Right atrium auricular region (tissue), 2 donors: ENCODE measurements around the gene NRCAM. TPM values are rescaled to one million over a fixed set of nuclear protein-coding genes. Genes with fewer than 3 reads are reported as not detected.

Experiments
- DNase-seq: peaks from one replicate; pipeline ENCODE4 v3.0.0-alpha.2; 2019; ENCODE audit warnings: low spot score
- H3K27ac ChIP-seq, 2 donors: fragments of 200-600 bp; sonication (generic); 1 replicate in 1 of 2; 2 replicates in 1 of 2; pipeline ENCODE4 v1.5.1; 2016 to 2019
- H3K27me3 ChIP-seq, 2 donors: fragments of 200-600 bp; sonication (generic); one replicate each; pipeline versions ENCODE4 v1.5.1 to v1.6.0; 2017 to 2019
- H3K36me3 ChIP-seq: fragments of 200-600 bp; sonication (generic); one replicate; pipeline ENCODE4 v1.5.1; 2016
- H3K4me1 ChIP-seq, 2 donors: fragments of 200-600 bp; sonication (generic); one replicate each; pipeline versions ENCODE4 v1.5.1 to v1.6.0; 2017 to 2019
- H3K4me3 ChIP-seq, 2 donors: fragments of 200-600 bp; sonication (generic); 1 replicate in 1 of 2; 2 replicates in 1 of 2; pipeline ENCODE4 v1.5.1; 2017 to 2019; ENCODE audit warnings: mild to moderate bottlenecking in 1 of 2, moderate library complexity in 1 of 2
- H3K9me3 ChIP-seq, 2 donors: fragments of 200-600 bp; sonication (generic); one replicate each; pipeline ENCODE4 v1.5.1; 2019
- CTCF ChIP-seq, 2 donors: fragments of 200-600 bp; sonication (generic); IDR thresholded peaks; one replicate each; pipeline ENCODE4 v1.5.1; 2019; ENCODE audit warnings: antibody characterized with exemption in 2 of 2
- total RNA-seq, 2 donors: library from RNA; depleted of rRNA; stranded (reverse); fragments of >200 nt; gene quantifications; one replicate each; pipeline ENCODE4 v1.1.0, GENCODE V29; 2016

NRCAM gene
- total RNA-seq, 2 donors from 2014 or later = 0.63 to 0.93 TPM

DNA sequence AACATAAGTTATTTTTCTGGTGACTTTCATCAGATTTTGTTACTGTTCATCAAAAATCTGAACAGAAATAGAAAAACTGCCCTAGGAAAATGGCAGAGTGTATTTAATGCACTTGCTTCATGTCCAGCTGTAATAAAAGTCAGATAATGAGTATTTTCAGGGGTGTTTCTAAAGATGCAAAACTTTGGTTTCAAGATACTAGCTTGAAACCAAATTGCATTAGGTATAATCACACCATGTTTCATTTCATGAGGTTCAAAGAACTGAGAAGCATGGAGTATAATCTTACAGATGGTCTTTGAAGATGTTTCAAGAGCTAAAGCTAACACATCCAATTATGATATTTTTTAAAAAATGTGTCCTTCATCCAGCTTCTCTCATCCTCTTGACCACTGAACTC is 128.9 kb downstream of the NRCAM start:
- DNase-seq = no peak
- Histone ChIP-seq H3K27me3 (no peaks in the 10 kb centered on the region), H3K27ac (no peak overlapping the region), H3K4me1 (no peaks in the 10 kb centered on the region), H3K9me3 (no peaks in the 10 kb centered on the region), H3K4me3 (no peak overlapping the region), H3K36me3 (no peaks in the 10 kb centered on the region)
- no peak for TF ChIP-seq CTCF (IDR thresholded peaks at IDR 0.05)

- TF ChIP-seq CTCF (IDR thresholded peaks at IDR 0.05) = no peak
- Histone ChIP-seq H3K27ac (no peak overlapping the region), H3K4me1 (no peaks in the 10 kb centered on the region), H3K4me3 (no peak overlapping the region), H3K36me3 (no peaks in the 10 kb centered on the region), H3K27me3 (no peaks in the 10 kb centered on the region), H3K9me3 (no peaks in the 10 kb centered on the region)
- no peak for DNase-seq
Measured at GRCh38 chr7:108326938-108327337, 129.3 kb downstream of the NRCAM start.

- TF ChIP-seq CTCF (IDR thresholded peaks at IDR 0.05) = no peak
- Histone ChIP-seq H3K9me3 (no peaks in the 10 kb centered on the region), H3K36me3 (no peaks in the 10 kb centered on the region), H3K4me1 (no peaks in the 10 kb centered on the region), H3K27me3 (no peaks in the 10 kb centered on the region), H3K4me3 (no peak overlapping the region), H3K27ac (no peak overlapping the region)
- DNase-seq = no peak
Measured at GRCh38 chr7:108324053-108325038, 131.9 kb downstream of the NRCAM start.

GRCh38 chr7:108322925-108323832 is 133.1 kb downstream of the NRCAM start:
- Histone ChIP-seq H3K9me3 (no peaks in the 10 kb centered on the region), H3K36me3 (no peaks in the 10 kb centered on the region), H3K4me3 (no peak overlapping the region), H3K4me1 (no peaks in the 10 kb centered on the region), H3K27me3 (no peaks in the 10 kb centered on the region), H3K27ac (no peak overlapping the region)
- no peak for DNase-seq
- TF ChIP-seq CTCF (IDR thresholded peaks at IDR 0.05) = no peak

DNA sequence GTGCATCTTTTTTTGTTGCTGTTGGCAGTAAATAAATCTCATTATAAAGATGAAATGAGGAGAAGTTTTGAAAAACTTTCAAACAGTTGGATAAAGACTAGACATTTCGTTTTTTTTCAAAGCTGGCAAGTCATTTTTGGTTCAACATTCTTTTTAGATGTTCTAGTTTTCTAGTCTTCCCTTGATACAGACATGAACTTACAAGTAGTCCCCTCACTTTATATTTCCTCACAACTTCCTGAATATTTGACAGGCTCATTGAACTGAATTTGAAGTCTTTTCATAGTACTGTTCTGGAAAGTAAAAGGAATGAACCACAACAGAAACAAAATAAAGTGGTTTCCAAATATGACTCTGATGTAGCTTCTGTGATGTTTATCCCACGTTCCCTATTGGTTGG is 134.2 kb downstream of the NRCAM start:
- no peak for TF ChIP-seq CTCF (IDR thresholded peaks at IDR 0.05)
- Histone ChIP-seq H3K27me3 (no peaks in the 10 kb centered on the region), H3K27ac (no peak overlapping the region), H3K9me3 (no peaks in the 10 kb centered on the region), H3K36me3 (no peaks in the 10 kb centered on the region), H3K4me3 (no peak overlapping the region), H3K4me1 (no peaks in the 10 kb centered on the region)
- no peak for DNase-seq
